Measurements from ENCODE around the gene NAGPA. TPM values are rescaled to one million over a fixed set of nuclear protein-coding genes. Genes with fewer than 3 reads are reported as not detected.
A peak's percentile ranks its signal among the peaks of the same experiment; 100 is the strongest.

NAGPA gene
- total and polyA plus RNA-seq, 2 experiments from 2014 or later, result 32.2 to 35.7 TPM

DNA sequence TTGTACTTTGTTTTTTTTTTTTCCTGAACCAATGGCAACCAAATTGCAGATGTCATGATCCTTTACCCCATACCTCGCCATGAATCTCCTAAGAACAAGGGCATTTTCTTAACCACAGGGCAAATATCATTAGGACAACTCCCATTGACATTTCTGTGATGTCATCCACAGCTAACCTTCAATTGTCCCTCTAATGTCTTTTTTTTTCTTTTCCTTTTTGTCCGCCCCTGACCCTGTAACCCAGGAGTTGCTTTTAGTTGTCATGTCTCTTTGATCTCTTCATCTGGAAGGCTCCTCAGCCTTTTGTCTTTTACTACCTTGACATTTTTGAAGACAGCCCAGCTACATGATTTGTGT, 410 bp upstream of the NAGPA start:
- Histone ChIP-seq H3K36me3 (replicated peaks; ENCODE audit: insufficient read depth, low read depth) (no peaks in the 10 kb centered on the region), H3K27me3 (no peaks in the 10 kb centered on the region), H3K4me2 (peak overlapping the region; percentile 81), H2AFZ (peak overlapping the region; percentile 95), H3K79me2 (peaks cover 8% of the 10 kb centered on the region), H3K9me2 (replicated peaks; ENCODE audit: insufficient read depth) (no peaks in the 10 kb centered on the region), H3K4me3 (peak overlapping the region; percentile 94), H3K4me1 (ENCODE audit: insufficient read depth) (peaks cover 14% of the 10 kb centered on the region), H3K27ac (peak overlapping the region; percentile 80), H4K20me1 (ENCODE audit: insufficient read depth, poor library complexity, severe bottlenecking) (no peaks in the 10 kb centered on the region), H3K9me3 (ENCODE audit: low read depth) (no peaks in the 10 kb centered on the region)
- no peak for DNase-seq (ENCODE audit: low spot score)
- TF ChIP-seq, protein P1, sequence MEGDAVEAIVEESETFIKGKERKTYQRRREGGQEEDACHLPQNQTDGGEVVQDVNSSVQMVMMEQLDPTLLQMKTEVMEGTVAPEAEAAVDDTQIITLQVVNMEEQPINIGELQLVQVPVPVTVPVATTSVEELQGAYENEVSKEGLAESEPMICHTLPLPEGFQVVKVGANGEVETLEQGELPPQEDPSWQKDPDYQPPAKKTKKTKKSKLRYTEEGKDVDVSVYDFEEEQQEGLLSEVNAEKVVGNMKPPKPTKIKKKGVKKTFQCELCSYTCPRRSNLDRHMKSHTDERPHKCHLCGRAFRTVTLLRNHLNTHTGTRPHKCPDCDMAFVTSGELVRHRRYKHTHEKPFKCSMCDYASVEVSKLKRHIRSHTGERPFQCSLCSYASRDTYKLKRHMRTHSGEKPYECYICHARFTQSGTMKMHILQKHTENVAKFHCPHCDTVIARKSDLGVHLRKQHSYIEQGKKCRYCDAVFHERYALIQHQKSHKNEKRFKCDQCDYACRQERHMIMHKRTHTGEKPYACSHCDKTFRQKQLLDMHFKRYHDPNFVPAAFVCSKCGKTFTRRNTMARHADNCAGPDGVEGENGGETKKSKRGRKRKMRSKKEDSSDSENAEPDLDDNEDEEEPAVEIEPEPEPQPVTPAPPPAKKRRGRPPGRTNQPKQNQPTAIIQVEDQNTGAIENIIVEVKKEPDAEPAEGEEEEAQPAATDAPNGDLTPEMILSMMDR (IDR thresholded peaks at IDR 0.05; ENCODE audit: poor library complexity), result no peak
- TF ChIP-seq EZH2phosphoT487 (IDR thresholded peaks at IDR 0.05; ENCODE audit: low read depth, severe bottlenecking, unreplicated experiment), result no peak
- TF ChIP-seq EZH2 (IDR thresholded peaks at IDR 0.05; ENCODE audit: borderline replicate concordance), result no peak
- 23% methylated on average over 2 of the region's 2 CpGs for WGBS (ENCODE audit: low lambda C conversion rate, missing lambda C conversion rate)

DNA sequence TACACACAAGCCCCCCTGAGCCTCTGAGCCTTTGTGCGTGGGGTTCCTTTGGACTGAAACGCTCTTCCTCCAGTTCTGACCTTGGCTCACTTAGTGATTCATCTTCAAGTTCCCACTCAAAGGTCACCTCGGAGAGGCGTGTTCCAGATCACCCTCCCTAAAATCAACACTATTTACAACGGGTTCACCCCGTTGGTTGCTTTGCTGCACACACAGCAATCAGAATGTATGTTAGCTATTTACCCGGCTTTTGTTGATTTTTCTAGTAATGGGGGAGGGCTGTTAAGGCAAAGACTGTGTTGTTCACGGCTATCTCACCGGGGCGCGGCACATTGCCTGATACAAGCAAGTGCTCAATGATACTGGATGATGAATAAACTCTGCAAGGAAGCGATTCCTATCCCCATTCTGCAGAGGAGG, 977 bp downstream of the NAGPA start:
- peak; percentile 51 for DNase-seq (ENCODE audit: low spot score)
- Histone ChIP-seq H3K36me3 (replicated peaks; ENCODE audit: insufficient read depth, low read depth) (no peaks in the 10 kb centered on the region), H3K9me3 (ENCODE audit: low read depth) (no peaks in the 10 kb centered on the region), H2AFZ (peak overlapping the region; percentile 95), H3K9me2 (replicated peaks; ENCODE audit: insufficient read depth) (no peaks in the 10 kb centered on the region), H3K4me2 (peak overlapping the region; percentile 81), H3K4me3 (peak overlapping the region; percentile 94), H3K4me1 (ENCODE audit: insufficient read depth) (peaks cover 14% of the 10 kb centered on the region), H4K20me1 (ENCODE audit: insufficient read depth, poor library complexity, severe bottlenecking) (no peaks in the 10 kb centered on the region), H3K27ac (peak overlapping the region; percentile 80), H3K27me3 (no peaks in the 10 kb centered on the region), H3K79me2 (peaks cover 8% of the 10 kb centered on the region)
- WGBS (ENCODE audit: low lambda C conversion rate, missing lambda C conversion rate), result 44% methylated on average over 12 of the region's 12 CpGs
- TF ChIP-seq, protein P1 (IDR thresholded peaks at IDR 0.05; ENCODE audit: poor library complexity), result no peak
- TF ChIP-seq EZH2 (IDR thresholded peaks at IDR 0.05; ENCODE audit: borderline replicate concordance) (no peak), EZH2phosphoT487 (IDR thresholded peaks at IDR 0.05; ENCODE audit: low read depth, severe bottlenecking, unreplicated experiment) (no peak)

DNA sequence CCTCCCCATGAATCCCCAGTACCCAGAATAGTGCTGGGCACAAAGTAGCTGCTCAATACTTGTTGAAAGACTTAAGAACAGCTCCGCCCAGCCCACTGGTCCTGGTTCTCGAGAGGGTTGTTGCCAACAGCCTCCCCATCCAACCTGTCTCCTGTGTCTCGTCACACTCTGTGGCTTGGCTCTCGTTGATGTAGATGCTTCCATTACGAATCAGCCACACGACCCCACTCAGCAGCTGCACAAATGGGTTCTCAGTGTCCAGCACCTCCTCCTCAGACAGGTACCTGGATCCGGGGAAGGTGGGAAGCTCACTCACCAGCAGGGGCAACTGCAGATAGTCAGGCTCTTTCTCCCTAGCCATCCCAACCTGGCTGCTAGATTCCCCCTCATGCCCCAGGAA, 2.1 kb downstream of the NAGPA start:
- Histone ChIP-seq H3K4me3 (no peak overlapping the region), H3K4me2 (no peak overlapping the region), H3K36me3 (replicated peaks; ENCODE audit: insufficient read depth, low read depth) (no peaks in the 10 kb centered on the region), H3K4me1 (ENCODE audit: insufficient read depth) (peaks cover 6% of the 10 kb centered on the region), H3K27me3 (no peaks in the 10 kb centered on the region), H2AFZ (no peak overlapping the region), H4K20me1 (ENCODE audit: insufficient read depth, poor library complexity, severe bottlenecking) (no peaks in the 10 kb centered on the region), H3K27ac (no peak overlapping the region), H3K9me2 (replicated peaks; ENCODE audit: insufficient read depth) (no peaks in the 10 kb centered on the region), H3K79me2 (peaks cover 8% of the 10 kb centered on the region), H3K9me3 (ENCODE audit: low read depth) (no peaks in the 10 kb centered on the region)
- no peak for TF ChIP-seq EZH2 (IDR thresholded peaks at IDR 0.05; ENCODE audit: borderline replicate concordance)
- no peak for TF ChIP-seq EZH2phosphoT487 (IDR thresholded peaks at IDR 0.05; ENCODE audit: low read depth, severe bottlenecking, unreplicated experiment)
- TF ChIP-seq, protein P1 (IDR thresholded peaks at IDR 0.05; ENCODE audit: poor library complexity), result no peak
- DNase-seq (ENCODE audit: low spot score), result no peak
- WGBS (ENCODE audit: low lambda C conversion rate, missing lambda C conversion rate), result 88% methylated on average over 7 of the region's 7 CpGs
